ENCODE data around the gene CS. TPM values are rescaled to one million over a fixed set of nuclear protein-coding genes. Genes with fewer than 3 reads are reported as not detected.
"Not testable (repeated sequence)": the region's sequence is repeated elsewhere in the genome, so short reads cannot be mapped to it uniquely, and the experiment has no call there.

Gene CS
- total RNA-seq, result 295 and 302 TPM in 2 replicates
- long read RNA-seq, partial matches to known transcripts, result 3 of 11 reads
- long read RNA-seq, other reads (novel, unspliced or antisense), result 3 of 11 reads

DNA sequence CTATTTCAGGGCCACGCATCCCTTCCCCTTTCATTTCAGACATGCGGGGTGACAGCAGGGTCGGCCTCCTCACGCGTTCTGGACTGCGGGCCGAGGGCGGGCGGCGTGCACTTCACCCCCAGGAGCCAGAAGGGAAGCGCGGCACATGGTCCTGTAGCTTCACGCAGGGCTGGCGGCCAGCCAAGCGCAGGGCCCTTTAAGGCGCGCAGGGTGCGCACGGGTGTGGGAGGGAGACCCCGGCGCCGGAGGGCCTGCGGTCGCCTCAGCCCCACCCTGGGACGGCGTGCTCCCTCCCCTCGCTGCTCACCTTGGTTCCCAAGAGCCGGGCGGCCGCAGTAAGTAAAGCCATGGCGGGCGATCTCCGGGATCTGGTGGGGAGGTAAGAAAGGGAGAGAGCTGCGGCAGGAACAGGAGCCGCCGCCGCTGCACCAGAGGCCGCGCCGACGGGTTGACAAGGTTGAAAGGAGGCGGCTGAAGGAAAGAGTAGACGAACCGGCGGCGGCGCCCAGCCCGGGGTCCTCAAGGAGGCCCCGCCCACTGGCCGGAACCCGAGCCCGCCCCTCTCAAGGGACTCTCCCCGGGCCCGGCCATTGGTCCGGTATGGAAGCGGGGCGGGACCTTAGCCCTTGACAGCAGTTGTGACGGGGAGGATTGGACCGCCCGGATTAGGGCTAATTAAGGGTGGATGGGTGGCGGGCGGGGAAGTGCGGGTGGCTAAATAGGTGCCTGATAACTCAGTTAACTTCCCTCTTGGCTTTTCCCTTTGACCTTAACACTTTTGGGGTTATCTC lies at the start of gene CS:
TSS of gene CS (minus strand) at position 478 of the 791 bp plus-strand sequence. CDS start at position 349, 129 bp downstream.
- Mint-ChIP-seq H3K27me3 (ENCODE audit: low read depth) (no peaks in the 10 kb centered on the region), H3K4me1 (peaks cover 38% of the 10 kb centered on the region), H3K9me3 (no peaks in the 10 kb centered on the region), H3K27ac (ENCODE audit: unreplicated experiment) (peak within 1 kb of the TSS; percentile 95), H3K4me3 (peak within 1 kb of the TSS; percentile 97), H3K36me3 (ENCODE audit: low read depth) (peaks cover 3% of the 10 kb centered on the region)
- DNase-seq (ENCODE audit: low read depth, low spot score), result peak; percentile 96
- TF ChIP-seq CTCF (conservative IDR thresholded peaks at IDR 0.05), result no peak

- Mint-ChIP-seq H3K27ac (ENCODE audit: unreplicated experiment) (no peak overlapping the region), H3K4me1 (no peaks in the 10 kb centered on the region), H3K36me3 (ENCODE audit: low read depth) (peaks cover 7% of the 10 kb centered on the region), H3K4me3 (no peak overlapping the region), H3K27me3 (ENCODE audit: low read depth) (no peaks in the 10 kb centered on the region), H3K9me3 (no peaks in the 10 kb centered on the region)
- TF ChIP-seq CTCF (conservative IDR thresholded peaks at IDR 0.05), result no peak
- DNase-seq (ENCODE audit: low read depth, low spot score), result no peak
Observed at GRCh38 chr12:56348776-56349175, 48.6 kb upstream of the CS start.

DNA sequence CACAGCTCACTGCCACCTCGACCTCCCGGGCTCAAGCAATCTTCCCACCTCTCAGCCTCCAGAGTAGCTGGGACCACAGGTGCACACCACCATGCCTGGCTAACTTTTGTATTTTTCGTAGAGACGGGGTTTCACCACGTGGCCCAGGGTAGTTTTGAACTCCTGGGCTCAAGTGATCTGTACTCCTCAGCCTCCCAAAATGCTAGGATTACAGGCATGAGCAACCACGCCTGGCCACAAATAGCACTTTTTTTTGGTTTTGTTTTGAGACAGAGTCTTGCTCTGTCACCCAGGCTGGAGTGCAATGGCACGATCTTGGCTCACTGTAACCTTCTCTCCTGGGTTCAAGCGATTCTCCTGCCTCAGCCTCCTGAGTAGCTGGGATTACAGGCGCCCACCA lies 47.1 kb upstream of the CS start:
- not testable (repeated sequence) for H3K4me3 Mint-ChIP-seq; H3K4me1 Mint-ChIP-seq; DNase-seq (ENCODE audit: low read depth, low spot score); H3K27ac Mint-ChIP-seq (ENCODE audit: unreplicated experiment); H3K9me3 Mint-ChIP-seq; H3K36me3 Mint-ChIP-seq (ENCODE audit: low read depth); H3K27me3 Mint-ChIP-seq (ENCODE audit: low read depth)

- no peaks in the 10 kb centered on the region for H3K27me3 Mint-ChIP-seq (ENCODE audit: low read depth)
- H3K27ac Mint-ChIP-seq (ENCODE audit: unreplicated experiment), result no peak overlapping the region
- H3K9me3 Mint-ChIP-seq, result no peaks in the 10 kb centered on the region
- H3K36me3 Mint-ChIP-seq (ENCODE audit: low read depth), result peaks cover 10% of the 10 kb centered on the region
- H3K4me3 Mint-ChIP-seq, result no peak overlapping the region
- no peak for DNase-seq (ENCODE audit: low read depth, low spot score)
- no peaks in the 10 kb centered on the region for H3K4me1 Mint-ChIP-seq
- no peak for TF ChIP-seq CTCF (conservative IDR thresholded peaks at IDR 0.05)
Observed at GRCh38 chr12:56346675-56347074, 46.5 kb upstream of the CS start.

DNA sequence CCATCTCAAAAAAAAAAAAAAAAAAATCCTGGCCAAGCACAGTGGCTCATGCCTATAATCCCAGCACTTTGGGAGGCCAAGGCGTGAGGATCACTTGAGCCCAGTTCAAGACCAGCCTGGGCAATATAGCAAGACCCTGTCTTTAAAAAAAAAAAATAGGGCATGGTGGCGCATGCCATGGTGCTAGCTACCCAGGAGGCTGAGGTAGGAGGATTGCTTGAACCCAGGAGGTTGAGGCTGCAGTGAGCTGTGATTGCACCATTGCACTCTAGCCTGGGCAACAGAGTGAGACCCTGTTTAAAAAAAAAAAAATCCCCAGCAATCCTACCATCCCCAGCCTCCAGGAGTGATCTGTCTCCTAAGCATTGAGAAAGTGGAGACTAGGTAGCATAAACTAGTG lies 42.2 kb upstream of the CS start:
- not testable (repeated sequence) for H3K27ac Mint-ChIP-seq (ENCODE audit: unreplicated experiment); DNase-seq (ENCODE audit: low read depth, low spot score); H3K4me1 Mint-ChIP-seq; H3K36me3 Mint-ChIP-seq (ENCODE audit: low read depth); H3K27me3 Mint-ChIP-seq (ENCODE audit: low read depth); H3K9me3 Mint-ChIP-seq; H3K4me3 Mint-ChIP-seq

DNA sequence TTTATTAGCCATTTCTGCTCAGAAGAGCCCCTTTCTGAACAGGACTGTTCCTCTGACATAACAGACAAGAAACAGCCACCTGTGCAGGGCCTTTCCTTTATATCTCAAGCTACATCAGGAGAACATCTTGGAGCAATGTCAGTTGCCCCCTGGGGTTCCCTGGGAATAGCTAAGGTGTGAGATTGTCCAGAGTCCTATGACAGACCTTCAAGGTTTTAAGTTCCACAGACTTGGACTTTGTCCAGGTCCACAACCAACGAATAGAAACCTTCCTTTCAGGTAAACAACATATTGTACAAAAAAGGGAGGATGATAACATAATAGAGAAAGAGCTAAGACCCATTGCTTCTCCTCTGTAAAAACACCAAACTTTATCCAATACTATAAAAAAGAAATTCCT lies 41.5 kb upstream of the CS start:
- Mint-ChIP-seq H3K36me3 (ENCODE audit: low read depth) (peaks cover 3% of the 10 kb centered on the region), H3K9me3 (no peaks in the 10 kb centered on the region), H3K27ac (ENCODE audit: unreplicated experiment) (no peak overlapping the region)

More for the DNA sequence above, 41.5 kb upstream of the CS start:
- no peak for DNase-seq (ENCODE audit: low read depth, low spot score)
- no peaks in the 10 kb centered on the region for H3K27me3 Mint-ChIP-seq (ENCODE audit: low read depth)
- peaks cover 5% of the 10 kb centered on the region for H3K4me1 Mint-ChIP-seq
- no peak for TF ChIP-seq CTCF (conservative IDR thresholded peaks at IDR 0.05)
- no peak overlapping the region for H3K4me3 Mint-ChIP-seq

Measured in neural crest cell (in vitro differentiated cells).